Measurements from ENCODE around the gene MUCL1. TPM values are rescaled to one million over a fixed set of nuclear protein-coding genes. Genes with fewer than 3 reads are reported as not detected.

The MUCL1 gene
- total and polyA plus RNA-seq, 2 of the 8 experiments (the other 6 are each of a cell fraction or from before 2014, with no cell fraction given) = not detected

GRCh38 chr12:54824402-54824801, 29.9 kb upstream of the MUCL1 start (continued):
- TF ChIP-seq, protein P1, sequence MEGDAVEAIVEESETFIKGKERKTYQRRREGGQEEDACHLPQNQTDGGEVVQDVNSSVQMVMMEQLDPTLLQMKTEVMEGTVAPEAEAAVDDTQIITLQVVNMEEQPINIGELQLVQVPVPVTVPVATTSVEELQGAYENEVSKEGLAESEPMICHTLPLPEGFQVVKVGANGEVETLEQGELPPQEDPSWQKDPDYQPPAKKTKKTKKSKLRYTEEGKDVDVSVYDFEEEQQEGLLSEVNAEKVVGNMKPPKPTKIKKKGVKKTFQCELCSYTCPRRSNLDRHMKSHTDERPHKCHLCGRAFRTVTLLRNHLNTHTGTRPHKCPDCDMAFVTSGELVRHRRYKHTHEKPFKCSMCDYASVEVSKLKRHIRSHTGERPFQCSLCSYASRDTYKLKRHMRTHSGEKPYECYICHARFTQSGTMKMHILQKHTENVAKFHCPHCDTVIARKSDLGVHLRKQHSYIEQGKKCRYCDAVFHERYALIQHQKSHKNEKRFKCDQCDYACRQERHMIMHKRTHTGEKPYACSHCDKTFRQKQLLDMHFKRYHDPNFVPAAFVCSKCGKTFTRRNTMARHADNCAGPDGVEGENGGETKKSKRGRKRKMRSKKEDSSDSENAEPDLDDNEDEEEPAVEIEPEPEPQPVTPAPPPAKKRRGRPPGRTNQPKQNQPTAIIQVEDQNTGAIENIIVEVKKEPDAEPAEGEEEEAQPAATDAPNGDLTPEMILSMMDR (IDR thresholded peaks at IDR 0.05; ENCODE audit: control extremely low read depth in 1 of 3, insufficient read depth in 1 of 3, low read depth in 1 of 3, low read length in 3 of 3) = no peak
- TF ChIP-seq RFX5 (IDR thresholded peaks at IDR 0.05; ENCODE audit: borderline replicate concordance, low read depth, low read length) (no peak), HDAC6 (IDR thresholded peaks at IDR 0.05; ENCODE audit: low read depth, low read length) (no peak), POU5F1 (IDR thresholded peaks at IDR 0.05; ENCODE audit: low read depth, low read length) (no peak), KDM5A (IDR thresholded peaks at IDR 0.05; ENCODE audit: low read length) (no peak), HDAC2 (IDR thresholded peaks at IDR 0.05; ENCODE audit: borderline replicate concordance in 1 of 2, low read depth in 2 of 2, low read length in 2 of 2) (no peak), ATF2 (IDR thresholded peaks at IDR 0.05; ENCODE audit: low read length) (no peak)
